Mesenteric fat pad (tissue), 1 donor: ENCODE results near the gene MED19. TPM values are rescaled to one million over a fixed set of nuclear protein-coding genes. Genes with fewer than 3 reads are reported as not detected.
A peak's percentile ranks its signal among the peaks of the same experiment; 100 is the strongest.
"Not testable (repeated sequence)": the region's sequence is repeated elsewhere in the genome, so short reads cannot be mapped to it uniquely, and the experiment has no call there.

Experiments used
- DNase-seq: peaks from one replicate; pipeline ENCODE4 v3.0.0-alpha.2; 2020; ENCODE audit warnings: low spot score
- total RNA-seq: library from RNA; stranded (reverse); fragmentation: NEBNext Ultra II Directional; extraction: Animal tissue kit (Norgen Biotek cat#: 25700); gene quantifications from one replicate; pipeline ENCODE4 v1.2.1, GENCODE V29; 2021
- donor health status: DM: yes; HTN: yes; CAD: no.

Gene MED19
- total RNA-seq, 1 donor from 2014 or later, result 14.4 TPM

- not testable (repeated sequence) for DNase-seq
Observed at GRCh38 chr11:57705432-57705831, 6.6 kb downstream of the MED19 start.

GRCh38 chr11:57704932-57705331, 7.1 kb downstream of the MED19 start:
- no peak for DNase-seq

GRCh38 chr11:57703341-57703740, 8.7 kb downstream of the MED19 start:
- DNase-seq, result no peak

GRCh38 chr11:57700425-57700824, 11.6 kb downstream of the MED19 start:
- no peak for DNase-seq

GRCh38 chr11:57699813-57700212, 12.2 kb downstream of the MED19 start:
- DNase-seq, result no peak

- no peak for DNase-seq
Observed at GRCh38 chr11:57698843-57699365, 13.1 kb downstream of the MED19 start.

GRCh38 chr11:57690474-57690873, 21.5 kb downstream of the MED19 start:
- DNase-seq, result not testable (repeated sequence)

- no peak for DNase-seq
Observed at GRCh38 chr11:57681168-57681567, 30.8 kb downstream of the MED19 start.

- no peak for DNase-seq
Observed at GRCh38 chr11:57680552-57680874, 31.5 kb downstream of the MED19 start.

- DNase-seq, result no peak
Observed at GRCh38 chr11:57679396-57679795, 32.6 kb downstream of the MED19 start.

GRCh38 chr11:57675176-57675941, 36.7 kb downstream of the MED19 start:
- no peak for DNase-seq

GRCh38 chr11:57674251-57674650, 37.8 kb downstream of the MED19 start:
- no peak for DNase-seq

GRCh38 chr11:57668434-57668782, 43.6 kb downstream of the MED19 start:
- DNase-seq, result no peak

GRCh38 chr11:57667736-57668433, 44.1 kb downstream of the MED19 start, which contains the start of gene ZDHHC5:
Gene ZDHHC5 (plus strand): TSS chr11:57668114. CDS start chr11:57673091, 4,977 bp downstream.
- DNase-seq, result peak; percentile 99

- DNase-seq, result peak; percentile 97
Observed at GRCh38 chr11:57667117-57667735, 44.8 kb downstream of the MED19 start.

- DNase-seq, result no peak
Observed at GRCh38 chr11:57663975-57664374, 48.0 kb downstream of the MED19 start.

- DNase-seq, result no peak
Observed at GRCh38 chr11:57662893-57663292, 49.1 kb downstream of the MED19 start.

- no peak for DNase-seq
Observed at GRCh38 chr11:57659669-57660068, 52.3 kb downstream of the MED19 start.

GRCh38 chr11:57658023-57658361, 54.0 kb downstream of the MED19 start:
- no peak for DNase-seq

- DNase-seq, result peak; percentile 99
Observed at GRCh38 chr11:57657194-57658022, 54.6 kb downstream of the MED19 start, which contains the start of gene CLP1. Gene CLP1 (plus strand): TSS chr11:57657762. CDS start chr11:57659477, 1,715 bp downstream.

- no peak for DNase-seq
Observed at GRCh38 chr11:57656885-57657193, 55.2 kb downstream of the MED19 start.
